ENCODE data around the gene SLC5A10. TPM values are rescaled to one million over a fixed set of nuclear protein-coding genes. Genes with fewer than 3 reads are reported as not detected.

SLC5A10 gene
- total RNA-seq, 4 donors from 2014 or later: not detected

DNA sequence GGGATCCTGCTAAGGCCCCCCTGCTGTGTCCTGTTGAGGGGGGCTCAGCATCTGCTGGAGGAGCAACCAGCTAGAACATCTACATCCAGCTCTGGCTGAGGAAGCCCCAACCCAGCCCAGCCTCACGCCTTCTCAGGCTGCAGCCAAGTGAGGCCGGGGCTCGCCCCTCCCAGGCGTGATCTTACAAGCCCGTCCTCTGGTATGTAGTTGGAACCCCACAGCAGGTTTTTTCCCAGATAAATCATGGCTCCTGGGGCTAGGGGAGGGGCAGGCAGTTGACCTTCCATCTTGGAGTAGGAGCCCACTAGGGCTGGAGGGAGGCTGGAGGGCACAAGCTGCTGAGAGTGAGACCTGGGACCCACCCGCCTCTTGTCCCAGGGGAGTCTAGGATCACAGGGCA lies 47.9 kb downstream of the SLC5A10 start:
- Histone ChIP-seq H3K4me1 (peaks cover 0 to 25% (median 0%) of the 10 kb centered on the region in 3 donors), H3K27me3 (no peaks in the 10 kb centered on the region), H3K4me3 (no peak overlapping the region), H3K27ac (no peak overlapping the region), H3K36me3 (no peaks in the 10 kb centered on the region), H3K9me3 (peaks cover 0 to 16% (median 0%) of the 10 kb centered on the region in 3 donors)
- no peak for ATAC-seq
- TF ChIP-seq, protein P1, sequence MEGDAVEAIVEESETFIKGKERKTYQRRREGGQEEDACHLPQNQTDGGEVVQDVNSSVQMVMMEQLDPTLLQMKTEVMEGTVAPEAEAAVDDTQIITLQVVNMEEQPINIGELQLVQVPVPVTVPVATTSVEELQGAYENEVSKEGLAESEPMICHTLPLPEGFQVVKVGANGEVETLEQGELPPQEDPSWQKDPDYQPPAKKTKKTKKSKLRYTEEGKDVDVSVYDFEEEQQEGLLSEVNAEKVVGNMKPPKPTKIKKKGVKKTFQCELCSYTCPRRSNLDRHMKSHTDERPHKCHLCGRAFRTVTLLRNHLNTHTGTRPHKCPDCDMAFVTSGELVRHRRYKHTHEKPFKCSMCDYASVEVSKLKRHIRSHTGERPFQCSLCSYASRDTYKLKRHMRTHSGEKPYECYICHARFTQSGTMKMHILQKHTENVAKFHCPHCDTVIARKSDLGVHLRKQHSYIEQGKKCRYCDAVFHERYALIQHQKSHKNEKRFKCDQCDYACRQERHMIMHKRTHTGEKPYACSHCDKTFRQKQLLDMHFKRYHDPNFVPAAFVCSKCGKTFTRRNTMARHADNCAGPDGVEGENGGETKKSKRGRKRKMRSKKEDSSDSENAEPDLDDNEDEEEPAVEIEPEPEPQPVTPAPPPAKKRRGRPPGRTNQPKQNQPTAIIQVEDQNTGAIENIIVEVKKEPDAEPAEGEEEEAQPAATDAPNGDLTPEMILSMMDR (IDR thresholded peaks at IDR 0.05): no peak
- TF ChIP-seq POLR2AphosphoS5 (IDR thresholded peaks at IDR 0.05): no peak
- TF ChIP-seq EP300 (IDR thresholded peaks at IDR 0.05): no peak
- TF ChIP-seq POLR2A (IDR thresholded peaks at IDR 0.05): no peak
- no CpG with 5 or more reads among the region's 6 CpGs for WGBS, 2 donors (ENCODE audit: low coverage in 1 of 2)

DNA sequence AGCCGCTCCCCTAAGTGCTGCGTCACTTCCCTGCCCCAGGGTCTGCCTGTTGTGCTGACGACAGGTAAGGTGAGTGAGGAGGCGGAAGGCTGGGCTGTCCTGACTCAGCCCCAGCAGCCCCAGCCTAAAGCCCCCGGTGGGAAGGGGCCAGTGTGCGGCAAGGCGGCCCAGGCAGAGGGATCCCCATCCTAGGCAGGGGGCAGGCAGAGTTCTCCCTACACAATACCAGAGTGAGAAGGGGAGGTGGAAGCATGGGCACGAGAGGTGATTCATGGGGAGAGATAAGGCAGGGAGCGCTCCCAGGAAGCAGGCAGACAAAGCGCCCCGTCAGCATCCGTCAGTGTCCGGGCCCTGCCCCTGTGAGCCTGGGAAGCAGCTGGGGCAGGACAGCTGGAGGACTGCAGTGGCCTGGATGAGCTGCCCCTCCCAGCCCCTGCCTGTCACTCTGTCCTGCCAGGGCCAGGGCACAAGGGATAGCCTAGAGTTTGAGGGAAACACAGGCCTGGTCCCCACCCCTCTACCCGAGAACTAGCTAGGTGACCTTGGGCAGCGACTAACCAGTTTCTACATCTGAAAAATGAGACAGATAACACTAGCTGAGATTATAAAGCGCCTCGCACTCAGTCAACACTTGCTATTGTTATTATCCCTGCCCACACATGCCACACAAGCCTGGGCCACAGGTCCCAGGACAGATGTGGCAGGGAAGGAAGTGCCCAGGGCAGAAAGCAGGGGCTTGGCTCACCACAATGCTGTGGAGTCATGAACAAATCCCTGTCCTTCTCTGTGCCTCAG lies 48.8 kb downstream of the SLC5A10 start:
- Histone ChIP-seq H3K4me1 (peaks cover 0 to 29% (median 0%) of the 10 kb centered on the region in 3 donors), H3K9me3 (peaks cover 0 to 11% (median 0%) of the 10 kb centered on the region in 3 donors), H3K27ac (no peak overlapping the region), H3K4me3 (no peak overlapping the region), H3K36me3 (no peaks in the 10 kb centered on the region), H3K27me3 (no peaks in the 10 kb centered on the region)
- WGBS, 2 donors (ENCODE audit: low coverage in 1 of 2): 70 to 90% methylated on average over 2 to 4 of the region's 17 CpGs
- no peak for TF ChIP-seq POLR2A (IDR thresholded peaks at IDR 0.05)
- no peak for TF ChIP-seq EP300 (IDR thresholded peaks at IDR 0.05)
- TF ChIP-seq, protein P1 (IDR thresholded peaks at IDR 0.05): no peak
- TF ChIP-seq POLR2AphosphoS5 (IDR thresholded peaks at IDR 0.05): no peak
- ATAC-seq: no peak

DNA sequence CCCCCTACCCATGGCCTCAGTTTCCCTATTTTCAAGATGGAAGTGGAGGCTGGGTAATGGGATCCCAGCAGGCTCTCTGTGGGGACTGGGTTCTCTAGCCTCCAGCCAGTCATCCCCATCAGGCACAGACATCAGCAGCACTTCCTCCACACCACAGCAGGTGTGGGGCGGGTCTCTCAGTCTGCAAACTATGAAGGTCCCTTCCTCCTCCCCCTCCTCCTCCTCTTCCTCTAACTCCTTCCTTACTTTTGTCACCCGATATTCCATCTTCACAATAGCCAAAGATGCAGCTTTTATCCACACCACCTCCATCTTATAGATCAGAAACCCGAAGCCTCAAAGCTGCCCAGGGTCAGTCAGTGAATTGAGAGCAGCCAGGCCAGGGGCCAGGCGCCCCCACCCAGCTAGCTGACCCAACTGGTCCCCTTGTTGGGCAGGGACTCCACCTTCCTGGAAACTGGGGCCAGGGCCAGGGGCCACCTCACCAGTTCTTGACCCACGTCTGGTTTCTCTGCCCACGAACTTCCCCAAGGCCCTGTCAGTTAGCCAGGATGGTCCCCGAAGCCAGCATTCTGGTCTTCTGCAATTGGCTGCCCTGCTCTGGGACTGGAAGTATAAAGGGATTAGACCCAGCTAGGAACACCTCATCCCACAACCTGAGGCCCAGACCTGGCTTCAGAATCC lies 50.1 kb downstream of the SLC5A10 start:
- peak overlapping the region in 2 of 4 donors; percentile 3 to 7 for H3K27ac ChIP-seq

DNA sequence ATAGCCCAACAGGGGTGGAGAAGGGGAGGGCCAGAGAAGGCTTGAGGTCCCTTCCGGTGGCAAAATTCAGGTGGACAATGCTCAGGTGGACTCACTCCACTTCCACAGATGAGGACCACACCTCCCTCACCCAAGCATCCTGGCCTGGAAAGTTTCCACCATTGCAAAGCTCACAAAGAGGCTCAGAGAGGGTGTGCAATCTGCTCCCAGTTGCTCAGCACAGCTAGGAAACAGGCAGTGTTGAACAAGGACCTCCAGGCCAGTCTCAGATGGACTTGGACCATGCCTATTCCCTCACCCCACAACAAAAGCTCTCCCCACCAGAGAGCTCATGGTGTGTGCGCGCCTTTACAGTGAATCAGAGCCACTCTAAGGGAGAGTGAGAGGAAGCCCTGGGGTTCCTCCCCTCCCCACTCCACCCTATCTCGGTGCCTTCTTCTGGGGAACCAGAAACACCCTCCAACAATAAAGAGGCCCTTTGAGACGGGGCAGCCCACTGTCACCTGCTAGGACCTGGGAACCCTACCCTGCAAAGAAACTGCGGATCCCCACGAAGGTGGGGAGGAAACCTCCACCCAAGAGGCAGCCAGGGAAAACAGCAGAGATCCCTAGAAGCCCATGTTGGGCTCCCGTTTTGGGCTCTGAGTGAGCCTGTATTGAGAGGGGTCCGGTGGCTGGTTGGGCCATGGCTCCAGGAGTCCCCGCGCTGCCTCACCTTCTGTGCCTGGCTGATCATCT lies 51.0 kb downstream of the SLC5A10 start:
- peaks cover 0 to 29% (median 0%) of the 10 kb centered on the region in 3 donors for H3K4me1 ChIP-seq
- peak overlapping the region in 1 of 2 donors; percentile 71 for H3K4me3 ChIP-seq
- no peaks in the 10 kb centered on the region for H3K27me3 ChIP-seq
- no peak for ATAC-seq
- peaks cover 0 to 4% (median 0%) of the 10 kb centered on the region in 3 donors for H3K9me3 ChIP-seq
- 100% methylated on average over 1 of the region's 11 CpGs; no CpG with 5 or more reads in 1 of the 2 donors for WGBS, 2 donors (ENCODE audit: low coverage in 1 of 2)
- no peaks in the 10 kb centered on the region for H3K36me3 ChIP-seq
- H3K27ac ChIP-seq: peak overlapping the region in 3 of 4 donors; percentile 3 to 83 (median 77)
- TF ChIP-seq POLR2A (IDR thresholded peaks at IDR 0.05): no peak
- TF ChIP-seq EP300 (IDR thresholded peaks at IDR 0.05): no peak
- TF ChIP-seq, protein P1 (IDR thresholded peaks at IDR 0.05): no peak
- TF ChIP-seq POLR2AphosphoS5 (IDR thresholded peaks at IDR 0.05): no peak

More for the DNA sequence above, 50.1 kb downstream of the SLC5A10 start:
- WGBS, 2 donors (ENCODE audit: low coverage in 1 of 2): 40 to 100% methylated on average over 1 to 2 of the region's 7 CpGs
- Histone ChIP-seq H3K36me3 (no peaks in the 10 kb centered on the region), H3K9me3 (peaks cover 0 to 4% (median 0%) of the 10 kb centered on the region in 3 donors), H3K4me3 (no peak overlapping the region), H3K4me1 (peaks cover 0 to 29% (median 0%) of the 10 kb centered on the region in 3 donors), H3K27me3 (no peaks in the 10 kb centered on the region)
- ATAC-seq: no peak
- no peak for TF ChIP-seq POLR2AphosphoS5 (IDR thresholded peaks at IDR 0.05)

All from gastroesophageal sphincter (tissue), 4 donors.